SIG-M5 treated with dmso at 0.1 percent for 504 hours (cell line): ENCODE measurements around the gene B4GALT5.
"Not testable (repeated sequence)": the region's sequence is repeated elsewhere in the genome, so short reads cannot be mapped to it uniquely, and the experiment has no call there.

ENCODE experiments used
- DNase-seq: peaks from one replicate; lab custom pipeline; 2025; ENCODE audit not compliant: unreplicated experiment; lab: John Stamatoyannopoulos, UW

The B4GALT5 gene

DNA sequence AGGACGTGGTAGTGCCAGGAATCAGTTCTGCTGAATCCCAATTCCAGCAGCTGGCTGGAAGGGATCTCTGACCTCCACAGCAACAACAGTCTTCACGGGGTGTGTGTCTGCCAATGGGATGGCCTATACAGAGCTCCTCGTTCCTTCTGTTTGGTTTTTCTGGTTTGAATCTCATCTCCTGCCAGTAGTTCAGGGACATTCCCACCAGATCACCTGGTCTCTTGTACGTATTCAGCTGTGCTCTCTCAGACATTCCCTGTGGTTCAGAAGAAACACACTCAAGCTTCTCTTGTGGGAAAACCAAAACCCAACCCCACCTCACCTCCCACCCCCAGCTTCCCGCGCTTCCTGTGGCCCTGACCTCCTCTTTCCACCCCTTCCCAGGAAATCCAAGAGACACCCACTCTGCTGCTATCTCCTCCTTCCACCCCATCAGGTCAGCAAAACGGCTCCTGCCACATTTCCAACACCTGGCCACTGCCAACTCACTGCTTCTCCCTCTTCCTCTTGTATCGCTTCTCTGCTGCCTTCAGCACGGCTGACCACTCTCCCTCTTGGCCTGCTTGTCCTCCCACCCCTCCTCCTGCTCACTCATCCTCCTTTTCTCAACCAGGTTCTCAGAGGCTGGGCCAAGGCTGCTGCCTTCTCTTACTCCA is 82.5 kb downstream of the B4GALT5 start:
- DNase-seq, result no peak

- no peak for DNase-seq
Measured at GRCh38 chr20:49630396-49630951, 83.2 kb downstream of the B4GALT5 start.

GRCh38 chr20:49629606-49630005 is 84.1 kb downstream of the B4GALT5 start:
- DNase-seq, result no peak

DNA sequence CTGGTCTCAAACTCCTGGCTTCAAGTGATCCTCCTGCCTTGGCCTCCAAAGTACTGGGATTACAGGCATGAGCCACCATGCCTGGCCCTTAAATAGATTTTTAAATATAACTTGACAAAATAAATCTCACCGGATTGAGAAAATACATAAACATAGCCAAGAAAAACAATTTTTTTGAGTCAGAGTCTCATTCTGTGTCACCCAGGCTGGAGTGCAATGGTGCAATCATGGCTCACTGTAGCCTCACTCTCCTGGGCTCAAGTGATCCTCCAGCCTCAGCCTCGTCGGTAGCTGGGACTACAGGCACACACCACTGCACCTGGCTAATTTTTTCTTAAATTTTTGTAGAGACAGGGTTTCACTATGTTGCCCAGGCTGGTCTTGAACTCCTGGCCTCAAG is 85.4 kb downstream of the B4GALT5 start:
- not testable (repeated sequence) for DNase-seq

- no peak for DNase-seq
Measured at GRCh38 chr20:49627329-49627761, 86.3 kb downstream of the B4GALT5 start.

- DNase-seq, result not testable (repeated sequence)
Measured at GRCh38 chr20:49624988-49625387, 88.7 kb downstream of the B4GALT5 start.

DNA sequence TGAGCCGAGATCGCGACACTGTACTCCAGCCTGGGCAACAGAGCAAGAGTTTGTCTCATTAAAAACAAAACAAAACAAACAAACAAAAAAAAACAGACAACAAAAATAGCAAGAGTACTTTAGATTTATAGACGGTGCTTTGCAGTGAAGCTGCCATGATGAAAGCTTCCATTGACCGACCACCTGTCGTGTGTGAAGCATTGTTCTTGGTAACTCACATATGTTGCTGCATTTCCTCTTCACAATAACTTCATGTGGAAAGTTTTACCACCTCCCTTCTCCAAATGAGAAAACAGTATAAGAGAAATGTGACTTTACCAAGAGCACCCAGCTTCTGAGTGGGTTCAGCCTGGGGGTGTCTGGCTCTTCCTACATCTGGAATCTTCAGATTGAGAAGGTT is 89.4 kb downstream of the B4GALT5 start:
- DNase-seq, result no peak

DNA sequence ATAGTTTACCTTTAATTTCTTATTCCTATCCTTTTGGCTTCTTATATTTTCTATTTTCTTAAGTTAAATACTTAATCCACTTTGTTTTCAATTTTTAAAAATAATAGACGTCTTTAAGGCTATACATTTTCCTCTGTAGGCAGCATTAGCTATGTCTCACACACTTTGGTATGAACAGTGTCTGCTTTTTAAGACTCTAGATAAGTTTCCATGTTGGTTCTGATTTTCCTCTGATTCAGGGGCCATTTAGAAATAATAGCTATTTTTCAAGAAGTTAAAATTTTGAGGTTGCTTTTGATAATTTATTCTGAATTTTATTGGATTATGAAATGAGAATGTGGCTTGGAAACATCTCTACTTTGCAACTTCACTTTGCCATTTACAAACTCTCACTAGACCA is 91.4 kb downstream of the B4GALT5 start:
- DNase-seq, result no peak

GRCh38 chr20:49620364-49621240 is 93.1 kb downstream of the B4GALT5 start:
- DNase-seq, result peak; percentile 49

- no peak for DNase-seq
Measured at GRCh38 chr20:49619113-49620048, 94.3 kb downstream of the B4GALT5 start.

- DNase-seq, result no peak
Measured at GRCh38 chr20:49618289-49618688, 95.4 kb downstream of the B4GALT5 start.

- DNase-seq, result not testable (repeated sequence)
Measured at GRCh38 chr20:49617394-49617793, 96.3 kb downstream of the B4GALT5 start.

GRCh38 chr20:49616154-49617007 is 97.3 kb downstream of the B4GALT5 start:
- DNase-seq, result no peak

DNA sequence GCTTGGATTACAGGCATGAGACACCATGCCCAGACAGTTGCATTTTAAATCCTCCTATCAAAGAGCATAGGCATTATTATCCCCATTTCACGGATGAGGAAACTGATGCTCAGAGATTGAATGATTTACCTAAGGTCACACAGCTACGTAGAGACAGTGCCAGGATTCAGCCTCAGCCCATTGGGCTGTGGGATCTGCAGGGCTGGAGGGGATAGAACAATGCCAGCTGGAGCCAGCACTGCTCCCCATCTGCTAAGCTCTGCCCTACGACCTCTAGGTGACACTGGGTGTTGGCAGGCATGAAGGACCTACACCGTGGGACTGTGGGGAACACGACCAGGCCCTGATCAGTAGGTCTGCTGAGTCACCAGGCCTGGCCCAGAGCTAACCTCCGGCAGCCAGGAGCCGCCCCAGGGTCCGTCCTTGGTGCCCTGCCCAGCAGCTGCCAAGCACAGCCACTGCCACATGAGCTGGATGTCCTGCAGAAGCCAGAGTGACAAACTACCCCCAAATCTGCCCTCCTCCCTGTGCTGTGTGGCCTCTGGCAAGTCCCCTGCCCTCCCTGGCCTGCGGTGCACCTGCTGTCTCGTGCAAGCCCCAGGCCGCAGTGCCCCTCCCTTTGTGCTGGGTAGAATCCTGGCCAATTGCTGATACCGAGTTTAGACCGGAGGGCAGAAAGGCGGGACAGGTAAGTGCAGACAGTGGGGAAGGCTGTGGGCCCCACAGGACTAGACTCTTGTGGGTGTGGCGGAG is 98.1 kb downstream of the B4GALT5 start:
- no peak for DNase-seq

GRCh38 chr20:49615051-49615400 is 98.7 kb downstream of the B4GALT5 start:
- not testable (repeated sequence) for DNase-seq

DNA sequence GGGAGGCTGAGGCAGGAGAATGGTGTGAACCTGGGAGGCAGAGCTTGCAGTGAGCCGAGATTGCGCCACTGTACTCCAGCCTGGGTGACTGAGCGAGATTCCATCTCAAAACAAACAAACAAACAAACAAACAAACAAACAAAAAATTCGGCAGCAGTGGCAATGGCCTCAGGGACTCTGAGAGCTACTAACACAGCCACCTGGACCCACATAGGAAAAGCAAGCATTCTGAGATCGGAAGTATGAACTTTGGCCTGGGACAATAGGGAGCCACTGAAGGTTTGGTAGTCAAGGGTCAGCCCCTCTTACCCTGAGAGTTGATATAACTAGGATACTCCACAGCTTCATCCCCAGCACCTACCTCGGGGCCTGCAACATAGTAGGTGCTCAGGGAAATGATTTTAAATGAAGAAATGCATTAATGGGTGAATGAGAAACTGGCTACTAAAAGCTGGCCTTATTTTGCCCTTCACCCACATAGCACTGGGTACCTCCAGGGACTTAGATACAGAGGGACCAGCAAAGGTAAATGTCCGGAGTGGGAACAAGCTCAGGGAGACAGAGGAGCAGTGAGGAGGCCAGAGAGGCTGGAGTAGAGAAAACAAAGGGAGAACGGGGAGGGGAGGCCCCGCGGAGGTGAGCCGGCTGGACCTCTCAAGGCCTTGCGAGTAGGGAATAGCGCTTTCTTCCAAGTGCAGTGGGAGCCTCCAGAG is 99.2 kb downstream of the B4GALT5 start:
- no peak for DNase-seq

GRCh38 chr20:49612127-49612738 is 101.4 kb downstream of the B4GALT5 start:
- DNase-seq, result no peak

GRCh38 chr20:49611539-49612126 is 102.0 kb downstream of the B4GALT5 start:
- DNase-seq, result not testable (repeated sequence)
